Superior temporal gyrus (tissue), 1 donor: Measurements from ENCODE around the gene SULT4A1.

Source experiments
- DNase-seq: peaks from one replicate; pipeline ENCODE4 v3.0.0-alpha.2; 2016; ENCODE audit errors: extremely low spot score

SULT4A1 gene

DNA sequence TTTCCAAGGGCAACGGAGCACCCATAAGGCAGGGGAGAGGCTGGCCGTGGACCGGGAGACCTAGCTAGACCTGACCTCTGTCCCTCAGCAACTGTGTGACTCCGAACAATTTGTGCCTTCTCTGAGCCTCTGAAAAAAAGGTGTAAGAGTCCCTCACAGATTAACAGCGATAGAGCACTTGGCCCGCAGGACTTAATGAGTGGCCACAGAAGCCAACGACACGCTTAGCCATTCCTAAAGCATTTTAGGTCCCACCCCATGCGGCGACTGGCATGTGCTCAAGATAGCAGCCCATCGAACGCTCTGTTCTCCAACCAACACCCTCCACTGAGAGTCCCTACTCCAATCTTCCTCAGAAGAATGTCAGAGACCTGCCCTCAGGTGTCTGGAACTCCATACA is 1.5 kb downstream of the SULT4A1 start:
- no peak for DNase-seq

DNA sequence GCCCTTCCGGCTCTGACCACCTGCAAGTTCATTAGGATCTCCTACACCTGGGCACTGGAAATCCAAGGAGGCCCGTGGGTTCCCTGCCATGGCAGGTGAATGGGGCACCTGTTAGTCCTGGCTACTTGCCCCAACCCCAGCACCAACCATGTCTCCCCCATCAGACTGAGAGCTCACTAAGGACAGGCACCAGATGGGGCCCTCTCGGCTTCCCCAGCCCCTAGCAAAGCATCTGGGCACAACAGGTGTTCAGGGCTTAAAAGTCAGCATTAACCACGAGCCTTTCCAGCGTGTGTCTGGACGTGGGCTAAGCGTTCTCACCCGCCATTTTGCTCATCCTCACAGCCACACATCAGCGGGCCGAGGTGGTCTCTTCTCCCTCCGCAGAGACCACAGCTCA is 2.2 kb downstream of the SULT4A1 start:
- DNase-seq = no peak

DNA sequence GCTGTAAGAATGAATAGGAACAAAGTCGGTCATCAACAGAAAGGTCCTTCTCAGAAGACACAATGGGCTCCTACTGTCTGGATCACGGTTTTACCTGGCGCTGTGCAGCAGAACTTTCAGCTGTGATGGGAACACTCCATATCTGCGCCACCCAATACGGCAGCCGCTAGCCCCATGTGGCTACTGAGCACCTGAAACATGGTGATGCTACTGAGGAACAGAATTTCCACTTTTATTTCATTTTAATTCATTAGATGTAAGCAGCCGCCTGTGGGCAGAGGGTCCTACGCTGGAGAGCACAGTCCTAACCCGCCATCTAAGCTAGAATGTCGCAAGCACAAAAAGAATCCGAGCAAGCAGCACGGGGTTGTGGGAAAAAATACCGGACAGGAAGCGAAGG is 2.7 kb downstream of the SULT4A1 start:
- DNase-seq = no peak

DNA sequence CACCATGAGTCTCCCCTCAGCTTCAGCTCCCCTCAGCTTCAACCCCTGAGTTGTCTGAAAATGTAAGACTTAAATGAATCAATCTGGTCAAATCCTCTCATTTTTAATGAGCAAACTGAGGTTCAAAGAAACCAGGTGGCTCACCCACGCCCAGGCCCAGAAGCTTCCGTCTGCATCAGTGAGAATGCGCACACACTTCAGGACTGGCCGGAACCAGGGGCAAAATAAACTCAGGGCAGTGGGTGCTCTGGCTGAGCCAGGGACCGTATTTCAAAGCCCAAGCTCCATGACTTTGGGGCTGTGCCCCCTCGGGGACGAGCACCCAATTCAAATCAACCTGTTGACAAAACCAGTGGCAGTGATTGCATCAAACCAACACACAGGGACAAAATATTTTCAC is 3.1 kb downstream of the SULT4A1 start:
- no peak for DNase-seq

GRCh38 chr22:43858156-43858895 is 4.0 kb downstream of the SULT4A1 start:
- DNase-seq = no peak

GRCh38 chr22:43857367-43857766 is 4.9 kb downstream of the SULT4A1 start:
- DNase-seq = no peak

DNA sequence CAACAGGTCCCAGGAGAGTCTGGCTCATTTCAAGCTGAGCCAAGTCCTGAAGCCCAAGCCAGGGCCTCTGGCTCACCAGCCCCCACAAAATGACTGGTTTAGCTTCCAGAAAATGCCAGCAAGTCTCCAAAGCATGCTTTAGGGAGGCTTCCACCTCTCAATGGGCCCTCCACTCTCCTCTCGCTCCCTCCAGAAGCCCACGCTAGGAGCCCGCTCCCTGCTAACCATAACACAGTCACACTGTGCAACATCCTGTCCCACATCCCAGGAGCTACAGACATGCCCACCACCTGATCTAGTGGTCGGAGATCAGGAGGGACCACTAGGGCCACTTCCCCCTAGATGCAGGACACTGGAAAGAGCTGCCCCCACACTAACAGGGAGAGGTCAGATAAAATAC is 6.9 kb downstream of the SULT4A1 start:
- no peak for DNase-seq

DNA sequence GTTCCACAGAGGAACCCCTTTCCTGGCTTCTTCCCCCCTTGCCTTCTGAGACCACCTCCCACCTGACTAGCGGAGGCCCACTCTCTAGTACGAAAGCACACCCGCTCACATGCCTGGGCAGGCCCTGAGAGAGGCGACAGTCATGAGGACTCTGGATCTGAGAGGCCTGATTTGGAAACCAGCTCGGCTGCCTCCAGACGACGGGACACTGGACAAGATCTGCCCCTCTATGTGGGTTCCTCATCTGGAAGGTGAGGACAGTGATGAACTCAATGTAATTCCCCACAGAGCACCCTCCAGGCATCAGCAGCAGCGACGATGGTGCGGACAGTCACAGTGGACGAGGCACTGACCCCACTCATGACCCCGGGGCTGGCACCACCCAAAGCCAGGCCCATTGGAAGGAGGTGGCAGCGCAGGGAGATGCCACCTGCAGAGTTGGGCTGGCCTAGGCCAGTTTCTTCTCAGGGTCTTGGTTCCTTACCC is 7.5 kb downstream of the SULT4A1 start:
- DNase-seq = no peak

DNA sequence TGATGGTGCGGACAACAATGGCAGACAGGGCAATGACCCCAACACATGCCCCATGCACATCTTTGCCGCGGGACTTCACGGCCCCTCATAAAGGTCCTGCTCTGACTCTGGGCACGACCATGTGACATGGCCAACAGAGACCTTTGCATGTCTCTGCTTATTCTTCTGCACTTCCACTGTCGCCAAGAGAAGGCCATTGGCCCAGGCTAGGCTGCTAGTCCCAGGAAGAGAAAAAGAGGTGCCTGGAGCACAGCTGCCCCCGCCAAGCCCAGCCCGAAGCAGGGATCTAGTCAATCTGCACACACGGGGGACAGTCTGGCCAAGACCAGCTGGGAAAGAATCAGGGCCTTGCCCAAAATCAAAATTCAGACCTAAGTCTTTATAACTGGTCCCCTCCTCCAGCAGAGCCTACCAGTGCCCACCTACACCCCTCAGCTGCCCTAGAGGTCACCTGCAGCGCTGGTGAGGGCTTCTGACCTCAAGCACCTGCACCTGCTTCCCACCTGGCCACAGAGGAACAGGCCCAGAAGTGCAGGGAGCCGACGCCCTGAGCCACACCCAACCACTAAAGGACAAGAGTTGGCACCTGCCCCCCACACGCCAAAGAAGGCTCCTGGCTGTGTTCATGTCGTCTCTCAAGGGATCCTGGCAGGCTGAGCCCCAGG is 8.1 kb downstream of the SULT4A1 start:
- DNase-seq = no peak

DNA sequence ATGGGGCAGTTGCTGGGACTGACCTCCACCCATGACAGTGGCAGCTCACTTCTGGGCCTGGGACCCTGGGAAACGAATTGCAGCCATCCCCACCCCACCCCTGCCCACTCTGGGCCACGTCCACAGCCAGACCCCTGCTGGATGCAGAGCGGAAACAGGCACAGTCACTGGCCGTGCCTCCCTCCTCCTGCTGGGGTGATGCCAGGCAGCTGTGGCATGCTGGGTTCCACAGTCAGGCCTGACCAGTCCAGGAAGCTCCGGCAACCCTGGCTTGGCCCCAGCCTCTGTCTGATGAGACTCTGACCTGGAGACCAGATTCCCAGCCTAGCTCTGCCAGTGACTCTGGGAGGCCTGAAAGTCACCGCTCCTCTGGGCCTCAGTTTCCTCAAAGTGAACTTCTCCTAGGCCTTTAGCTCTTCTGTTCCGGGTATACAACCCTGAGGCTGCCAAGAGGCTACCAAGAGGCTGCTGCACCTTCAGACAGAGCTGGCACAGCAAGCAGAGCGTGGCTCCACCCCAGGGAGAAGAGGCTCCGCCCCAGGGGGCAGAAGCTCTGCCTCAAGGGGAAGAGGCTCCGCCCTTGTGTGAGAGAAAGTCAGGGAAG is 8.9 kb downstream of the SULT4A1 start:
- DNase-seq = no peak

- DNase-seq = no peak
These were observed 9.6 kb downstream of the SULT4A1 start for GRCh38 chr22:43852573-43853327.

- no peak for DNase-seq
These were observed 10.4 kb downstream of the SULT4A1 start for GRCh38 chr22:43851979-43852307.

GRCh38 chr22:43851058-43851978 is 11.0 kb downstream of the SULT4A1 start:
- peak; percentile 50 for DNase-seq

- DNase-seq = no peak
These were observed 11.8 kb downstream of the SULT4A1 start for GRCh38 chr22:43850529-43850928.

- DNase-seq = no peak
These were observed 12.6 kb downstream of the SULT4A1 start for GRCh38 chr22:43849731-43850130.

- DNase-seq = no peak
These were observed 13.7 kb downstream of the SULT4A1 start for GRCh38 chr22:43848366-43849171.

DNA sequence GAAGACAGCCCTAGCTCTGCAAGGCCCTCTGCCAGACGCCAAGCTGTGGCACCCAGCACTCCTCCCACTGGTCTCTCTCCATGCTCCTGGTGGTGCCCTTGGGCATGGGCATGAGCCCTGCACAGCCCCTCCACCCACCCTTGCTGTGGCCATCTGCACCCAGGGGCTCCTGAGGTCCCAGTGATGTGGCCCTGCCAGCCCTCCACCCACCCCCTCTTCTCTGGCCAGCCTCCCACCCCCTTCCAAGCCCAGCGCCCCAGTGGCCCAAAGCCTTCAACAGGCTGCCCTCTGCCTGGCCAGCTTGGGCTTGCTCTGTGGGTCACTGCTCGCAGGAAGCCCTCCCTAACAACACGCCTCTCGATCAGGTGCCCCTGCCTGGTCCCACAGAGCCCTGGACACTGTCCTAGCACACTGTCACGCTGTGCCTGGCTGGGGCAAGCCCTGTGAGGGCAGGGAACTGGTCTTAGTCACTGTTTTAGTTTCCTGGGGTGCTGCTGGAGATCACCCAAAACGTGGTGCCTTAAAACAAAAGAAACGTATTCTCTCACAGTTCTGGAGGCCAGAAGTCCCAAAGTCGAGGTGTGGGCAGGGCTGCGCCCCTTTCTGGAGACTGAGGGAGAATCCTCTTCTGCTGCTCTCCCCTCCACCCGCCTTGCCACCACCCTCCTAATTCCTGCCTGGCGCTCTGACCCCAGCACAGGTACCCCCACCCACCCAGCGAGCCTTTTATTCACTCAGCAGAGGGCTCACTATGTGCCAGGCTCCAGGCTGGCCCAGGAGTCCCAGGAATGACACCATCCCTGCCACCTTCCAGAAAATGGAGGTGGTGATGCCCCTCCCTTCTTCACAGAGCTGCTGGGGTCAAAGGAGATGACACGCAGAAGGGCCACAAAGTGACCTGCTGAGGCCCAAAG is 14.7 kb downstream of the SULT4A1 start:
- no peak for DNase-seq

GRCh38 chr22:43846966-43847365 is 15.3 kb downstream of the SULT4A1 start:
- no peak for DNase-seq

GRCh38 chr22:43845981-43846380 is 16.3 kb downstream of the SULT4A1 start:
- DNase-seq = no peak
